HG02981 (cell line): Measurements from ENCODE around the gene MX1.
"Not testable (repeated sequence)": the region's sequence is repeated elsewhere in the genome, so short reads cannot be mapped to it uniquely, and the experiment has no call there.

Experiments
- ATAC-seq: cut with Tn5 transposase; IDR thresholded peaks from one replicate; pipeline ENCODE4 v1.9.1; 2021; ENCODE audit warnings: mild to moderate bottlenecking, moderate library complexity; ENCODE audit not compliant: unreplicated experiment

The MX1 gene

DNA sequence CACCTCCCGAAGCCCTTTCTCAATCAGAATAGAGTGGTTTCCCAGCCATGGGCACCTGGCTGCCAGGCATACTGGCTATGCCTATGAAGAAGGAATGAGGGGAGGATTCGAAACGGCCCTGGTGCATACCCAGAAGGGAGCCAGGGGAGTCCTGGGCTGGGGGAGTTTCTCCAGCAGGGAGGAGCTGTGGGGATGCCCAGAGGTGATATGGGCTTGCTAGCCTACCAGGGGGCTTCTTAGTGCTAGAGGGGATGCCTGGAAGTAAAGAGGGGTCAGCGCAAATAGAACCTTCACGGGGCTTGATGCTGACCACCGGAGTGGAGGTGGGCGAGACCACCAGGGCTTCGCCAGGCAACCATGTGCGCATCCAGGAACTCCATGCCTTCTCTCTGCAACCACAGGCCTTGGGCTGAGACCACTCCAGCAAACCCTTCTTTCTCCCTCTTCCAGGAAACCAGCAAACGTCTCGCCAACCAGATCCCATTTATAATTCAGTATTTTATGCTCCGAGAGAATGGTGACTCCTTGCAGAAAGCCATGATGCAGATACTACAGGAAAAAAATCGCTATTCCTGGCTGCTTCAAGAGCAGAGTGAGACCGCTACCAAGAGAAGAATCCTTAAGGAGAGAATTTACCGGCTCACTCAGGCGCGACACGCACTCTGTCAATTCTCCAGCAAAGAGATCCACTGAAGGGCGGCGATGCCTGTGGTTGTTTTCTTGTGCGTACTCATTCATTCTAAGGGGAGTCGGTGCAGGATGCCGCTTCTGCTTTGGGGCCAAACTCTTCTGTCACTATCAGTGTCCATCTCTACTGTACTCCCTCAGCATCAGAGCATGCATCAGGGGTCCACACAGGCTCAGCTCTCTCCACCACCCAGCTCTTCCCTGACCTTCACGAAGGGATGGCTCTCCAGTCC lies 18.2 kb upstream of the MX1 start:
- ATAC-seq = no peak

DNA sequence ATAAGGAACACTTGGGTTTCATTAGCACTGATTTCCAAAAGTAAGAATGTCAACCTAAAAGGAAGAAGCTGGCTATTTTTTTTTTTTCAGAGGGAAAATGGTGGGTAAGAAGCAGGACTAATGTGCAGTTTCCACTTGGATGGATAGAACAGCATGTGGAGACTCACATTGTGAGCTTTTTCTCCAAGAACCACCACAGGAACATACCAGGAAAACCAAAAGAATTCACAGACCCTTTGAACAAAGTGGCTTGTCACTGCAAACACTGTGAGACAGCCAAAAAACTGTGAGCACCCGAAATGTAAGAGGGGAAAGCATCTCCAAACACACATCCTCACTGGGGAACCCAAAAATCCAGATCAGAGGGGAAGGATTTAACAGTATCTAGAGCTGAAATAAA lies 15.7 kb upstream of the MX1 start:
- ATAC-seq = no peak

DNA sequence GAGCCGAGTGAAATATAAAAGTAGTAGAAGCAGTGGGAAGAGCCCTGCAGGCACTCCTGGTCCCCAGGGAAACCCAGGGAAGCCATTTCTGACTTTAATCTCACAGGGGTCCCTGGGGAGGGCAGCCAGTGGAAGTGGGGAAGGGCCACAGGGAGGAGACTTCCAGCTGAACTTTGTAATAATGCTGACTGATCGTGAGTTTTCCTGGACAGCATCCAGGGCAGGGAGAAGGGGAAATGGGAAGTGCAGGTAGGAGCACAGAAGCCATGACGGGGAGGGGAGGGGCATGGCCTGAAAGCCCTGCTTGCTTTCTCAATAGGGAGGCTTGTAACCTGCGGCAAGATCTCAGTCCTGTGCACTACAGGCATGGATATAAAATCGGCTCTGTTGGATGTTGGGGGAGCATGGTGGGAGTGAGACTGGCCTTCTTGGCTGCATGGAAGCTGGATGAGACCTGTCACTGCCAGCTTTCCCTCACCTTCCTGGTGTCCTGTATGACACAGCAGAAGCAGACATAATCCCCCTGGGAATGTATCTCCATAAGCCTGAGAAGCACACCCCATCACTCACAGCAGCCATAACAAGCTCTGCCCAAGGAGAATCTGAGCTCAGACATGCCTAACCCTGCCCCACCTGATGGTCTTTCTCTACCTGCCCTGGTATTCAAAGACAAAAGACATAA lies 15.1 kb upstream of the MX1 start:
- no peak for ATAC-seq

DNA sequence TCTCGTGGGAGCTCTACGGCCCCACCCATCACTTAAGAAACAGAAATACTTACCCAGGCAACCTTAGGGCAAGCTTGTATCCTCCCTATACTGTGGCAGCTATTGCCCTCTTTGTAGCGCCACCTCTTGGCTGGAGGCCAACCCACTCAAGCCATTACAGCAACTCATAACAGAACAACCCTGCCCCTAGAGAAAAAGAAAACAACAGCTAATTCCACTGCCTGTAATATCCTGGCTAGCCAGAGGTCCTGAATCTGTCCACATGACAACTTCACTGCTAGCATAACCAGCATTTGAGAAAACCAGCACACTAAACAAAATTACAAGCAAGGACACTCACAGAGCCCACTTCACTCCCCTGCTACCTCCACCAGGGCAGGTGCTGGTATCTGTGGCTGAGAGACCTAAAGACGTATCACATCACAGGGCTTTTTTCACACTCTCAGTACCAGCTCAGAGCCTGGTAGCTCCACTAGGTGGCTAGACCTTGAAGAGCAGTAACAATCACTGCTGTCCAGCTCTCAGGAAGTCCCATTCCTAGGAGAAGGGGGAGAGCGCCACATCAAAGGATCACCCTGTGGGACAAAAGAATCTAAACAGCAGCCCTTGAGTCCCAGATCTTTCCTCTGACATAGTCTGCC lies 14.5 kb upstream of the MX1 start:
- ATAC-seq = no peak

DNA sequence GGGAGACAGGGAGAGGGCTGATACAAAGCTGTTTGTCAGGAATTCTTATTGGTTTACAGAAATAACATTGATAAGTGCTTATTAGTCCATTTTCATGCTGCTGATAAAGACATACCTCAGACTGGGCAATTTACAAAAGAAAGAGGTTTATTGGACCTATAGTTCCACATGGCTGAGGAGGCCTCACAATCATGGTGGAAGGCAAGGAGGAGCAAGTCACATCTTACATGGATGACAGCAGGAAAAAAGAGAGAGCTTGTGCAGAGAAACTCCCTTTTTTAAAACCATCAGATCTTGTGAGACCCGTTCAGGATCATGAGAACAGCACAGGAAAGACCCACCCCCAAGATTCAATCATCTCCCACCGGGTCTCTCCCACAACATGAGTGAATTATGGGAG lies 8.5 kb upstream of the MX1 start:
- ATAC-seq = not testable (repeated sequence)

DNA sequence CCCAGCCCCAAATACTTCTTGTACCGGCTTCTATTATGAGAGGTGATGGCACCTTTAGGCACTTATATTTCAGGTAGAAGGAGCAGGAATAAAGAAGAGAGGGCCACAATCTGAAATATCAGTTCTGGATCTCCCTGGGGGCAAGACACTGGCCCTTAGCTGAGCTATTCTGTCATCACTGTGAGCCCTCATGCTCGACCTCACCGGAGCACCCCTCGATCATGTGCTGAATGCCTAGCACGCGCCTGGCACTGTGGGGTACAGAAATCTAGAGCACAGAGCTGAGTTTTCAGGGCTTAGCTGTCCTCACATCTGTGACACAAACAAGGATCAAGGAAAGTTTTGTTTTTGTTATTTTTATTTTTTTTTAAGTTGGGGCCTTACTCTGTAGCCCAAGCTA lies 7.6 kb upstream of the MX1 start:
- no peak for ATAC-seq

DNA sequence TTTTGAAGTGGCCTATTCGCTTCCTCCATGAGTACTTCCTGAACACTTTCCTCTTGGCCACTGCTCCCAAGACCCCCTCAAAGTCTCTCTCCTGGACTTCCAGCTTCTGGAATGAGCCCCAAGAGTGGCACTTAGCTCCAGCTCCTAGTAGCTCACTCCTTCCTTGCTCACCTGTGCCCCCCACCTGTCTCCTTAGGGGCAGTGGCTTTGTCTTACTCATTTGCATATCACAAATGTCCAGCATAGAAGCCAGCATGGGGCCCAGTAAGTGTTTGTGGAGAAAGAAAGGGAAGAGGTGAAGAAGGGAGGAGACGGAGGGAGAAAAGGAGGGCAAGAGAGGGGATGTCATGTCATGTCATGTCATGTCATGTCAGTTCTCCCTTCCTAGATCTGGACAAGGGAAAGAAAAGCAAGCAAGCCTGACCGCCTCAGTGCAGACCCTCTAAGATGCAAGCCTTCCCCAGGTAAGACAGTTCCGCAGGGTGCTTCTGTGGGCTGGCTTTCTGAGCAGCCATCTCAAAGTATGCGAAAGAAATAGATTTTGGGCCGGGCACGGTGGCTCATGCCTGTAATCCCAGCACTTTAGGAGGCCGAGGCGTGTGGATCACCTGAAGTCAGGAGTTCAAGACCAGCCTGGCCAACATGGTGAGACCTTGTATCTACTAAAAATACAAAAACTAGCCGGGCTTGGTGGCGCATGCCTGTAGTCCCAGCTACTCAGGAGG lies 6.9 kb upstream of the MX1 start:
- ATAC-seq = no peak

DNA sequence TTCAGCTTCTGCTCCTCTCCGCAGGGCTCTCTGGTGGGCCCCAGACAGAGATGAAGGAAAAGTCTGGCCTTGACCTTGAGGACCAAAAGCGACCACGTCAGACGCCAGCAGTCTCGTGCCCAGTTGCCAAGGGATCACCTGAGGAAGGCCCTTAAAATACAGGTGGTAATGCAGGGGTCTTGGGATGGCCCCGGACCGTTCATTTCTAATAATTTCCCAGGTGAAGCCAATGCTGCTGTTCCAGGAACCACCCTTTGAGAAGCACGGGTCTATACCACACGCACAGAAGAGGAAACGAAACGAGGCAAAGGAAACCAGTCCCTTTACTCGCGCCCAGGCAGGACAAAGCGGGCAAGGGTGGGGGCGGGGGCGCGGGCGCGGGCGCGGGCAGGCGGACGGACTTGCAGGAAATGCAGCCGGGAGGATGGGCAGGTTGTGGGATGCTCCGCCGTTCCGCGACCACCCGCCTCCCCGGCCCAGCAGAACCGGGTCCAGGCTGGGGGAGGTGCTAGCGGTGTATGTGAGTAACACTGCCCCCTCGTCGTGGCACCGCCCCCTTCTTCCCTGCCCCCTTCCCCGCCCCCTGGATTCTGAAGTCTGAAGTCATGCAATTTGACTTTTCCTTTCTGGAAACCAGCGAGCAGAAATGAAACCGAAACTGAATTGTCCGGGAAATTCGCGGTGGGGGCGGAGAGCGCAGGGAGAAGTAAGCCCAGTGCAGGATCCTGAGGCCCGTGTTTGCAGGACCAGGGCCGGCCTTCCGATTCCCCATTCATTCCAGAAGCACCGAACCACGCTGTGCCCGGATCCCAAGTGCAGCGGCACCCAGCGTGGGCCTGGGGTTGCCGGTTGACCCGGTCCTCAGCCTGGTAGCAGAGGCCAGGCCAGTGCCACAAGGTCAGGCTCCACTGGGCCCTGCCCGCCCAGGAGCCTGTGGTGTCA lies 5.8 kb upstream of the MX1 start:
- peak; percentile 92 for ATAC-seq

DNA sequence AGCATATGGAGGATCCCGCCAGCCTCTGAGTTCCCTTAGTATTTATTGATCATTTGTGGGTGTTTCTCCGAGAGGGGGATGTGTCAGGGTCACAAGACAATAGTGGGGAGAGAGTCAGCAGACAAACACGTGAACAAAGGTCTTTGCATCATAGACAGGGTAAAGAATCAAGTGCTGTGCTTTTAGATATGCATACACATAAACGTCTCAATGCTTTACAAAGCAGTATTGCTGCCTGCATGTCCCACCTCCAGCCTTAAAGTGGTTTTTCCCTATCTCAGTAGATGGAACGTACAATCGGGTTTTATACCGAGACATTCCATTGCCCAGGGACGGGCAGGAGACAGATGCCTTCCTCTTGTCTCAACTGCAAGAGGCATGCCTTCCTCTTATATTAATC lies 5.0 kb upstream of the MX1 start:
- ATAC-seq = not testable (repeated sequence)

DNA sequence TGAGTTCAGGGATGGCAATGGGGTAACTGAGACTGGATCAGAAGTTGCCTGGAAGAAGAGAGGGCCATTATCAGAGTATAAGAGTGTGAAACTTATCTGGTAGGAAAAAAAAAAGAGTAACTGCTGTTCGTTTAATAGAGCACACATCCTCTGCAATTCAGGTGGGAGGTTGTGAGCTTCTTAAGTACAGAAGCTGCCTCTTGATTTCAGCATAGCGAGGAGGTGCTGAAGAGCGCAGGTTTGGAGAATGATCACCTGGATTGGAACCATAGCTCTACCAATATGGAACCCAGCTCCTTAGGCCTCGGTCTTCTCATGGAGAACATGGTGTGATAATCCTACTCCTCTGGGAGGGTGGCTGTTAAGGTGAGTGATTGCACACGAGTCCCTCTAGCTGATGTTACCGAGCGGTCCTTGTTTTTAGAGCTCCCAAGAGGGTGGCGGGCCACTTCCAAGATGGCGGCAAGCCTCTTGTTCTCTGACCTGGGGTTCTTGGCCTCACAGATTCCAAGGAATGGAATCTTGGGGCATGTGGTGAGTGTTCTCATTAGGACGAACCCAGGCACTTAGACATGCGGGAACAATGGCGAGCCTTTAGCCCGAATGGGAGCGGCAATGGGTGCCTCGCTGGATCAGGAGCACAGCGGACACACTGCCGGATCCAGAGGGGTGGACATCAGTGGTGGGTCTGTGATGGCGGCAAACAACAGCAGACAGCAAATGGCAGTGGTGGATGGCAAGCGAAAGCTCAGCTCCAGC lies 3.3 kb upstream of the MX1 start:
- ATAC-seq = no peak

DNA sequence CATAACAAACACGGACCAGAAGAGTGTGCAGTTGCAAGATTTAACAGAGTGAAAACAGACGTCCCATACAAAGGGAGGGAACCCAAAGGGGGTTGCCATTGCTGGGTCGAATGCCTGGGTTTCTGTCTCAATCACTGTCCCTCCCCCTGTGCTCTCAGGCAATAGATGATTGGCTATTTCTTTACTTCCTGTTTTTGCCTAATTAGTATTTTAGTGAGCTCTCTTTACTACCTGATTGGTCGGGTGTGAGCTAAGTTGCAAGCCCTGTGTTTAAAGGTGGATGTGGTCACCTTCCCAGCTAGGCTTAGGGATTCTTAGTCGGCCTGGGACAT lies 2.8 kb upstream of the MX1 start:
- ATAC-seq = not testable (repeated sequence)

DNA sequence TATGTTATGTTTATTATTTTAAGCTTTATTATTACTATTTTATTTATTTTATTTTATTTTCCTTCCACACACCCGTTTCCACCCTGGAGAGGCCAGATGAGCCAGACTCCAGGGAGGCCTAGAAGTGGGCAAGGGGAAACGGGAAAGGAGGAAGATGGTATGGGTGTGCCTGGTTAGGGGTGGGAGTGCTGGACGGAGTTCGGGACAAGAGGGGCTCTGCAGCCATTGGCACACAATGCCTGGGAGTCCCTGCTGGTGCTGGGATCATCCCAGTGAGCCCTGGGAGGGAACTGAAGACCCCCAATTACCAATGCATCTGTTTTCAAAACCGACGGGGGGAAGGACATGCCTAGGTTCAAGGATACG lies 468 bp upstream of the MX1 start:
- peak; percentile 18 for ATAC-seq

DNA sequence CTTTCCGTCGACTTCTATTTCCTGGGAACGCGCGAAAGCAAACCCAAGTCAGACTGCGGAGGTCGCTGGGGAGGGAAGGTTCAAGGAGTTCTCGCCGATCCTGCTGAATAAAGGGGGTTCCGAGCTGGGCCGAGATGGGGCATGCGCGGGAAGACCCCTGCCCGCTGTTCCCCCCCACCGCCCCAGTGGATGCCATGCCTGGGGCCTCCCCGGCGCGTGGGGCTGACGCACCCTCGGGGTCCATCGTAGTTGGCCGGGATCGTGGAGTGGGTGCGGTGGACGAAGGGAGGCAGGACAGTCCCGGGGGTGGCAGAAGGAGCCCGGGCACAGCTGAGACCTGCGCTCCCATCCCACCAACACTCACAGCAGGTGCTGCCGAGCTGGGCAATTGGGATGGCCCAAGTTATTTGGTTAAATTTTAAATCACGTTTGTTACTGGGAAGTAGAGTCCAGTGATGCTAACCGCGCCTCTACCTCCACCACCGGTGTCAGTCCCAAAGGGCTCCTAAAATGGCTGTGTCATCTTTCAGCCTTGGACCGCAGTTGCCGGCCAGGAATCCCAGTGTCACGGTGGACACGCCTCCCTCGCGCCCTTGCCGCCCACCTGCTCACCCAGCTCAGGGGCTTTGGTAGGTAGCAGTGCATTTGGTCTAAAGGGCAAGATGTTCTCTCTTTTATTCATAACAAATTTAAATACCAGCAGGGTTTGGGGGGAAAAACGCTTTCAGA lies 801 bp downstream of the MX1 start:
- ATAC-seq = no peak

DNA sequence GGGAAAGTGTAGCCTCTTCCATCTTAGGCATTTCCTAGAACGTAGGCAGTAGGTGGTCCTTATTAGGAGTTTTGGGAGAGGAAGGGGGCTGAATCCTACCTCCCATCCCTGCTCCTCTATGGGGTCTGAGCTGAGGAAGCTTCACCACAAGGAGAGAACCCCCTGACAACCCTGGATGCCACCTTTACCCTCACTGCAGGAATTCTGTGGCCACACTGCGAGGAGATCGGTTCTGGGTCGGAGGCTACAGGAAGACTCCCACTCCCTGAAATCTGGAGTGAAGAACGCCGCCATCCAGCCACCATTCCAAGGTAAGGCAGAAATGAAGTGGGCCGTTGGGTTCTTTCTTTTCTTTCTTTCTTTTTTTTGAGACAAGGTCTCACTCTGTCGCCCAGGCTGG lies 1.5 kb downstream of the MX1 start:
- no peak for ATAC-seq

DNA sequence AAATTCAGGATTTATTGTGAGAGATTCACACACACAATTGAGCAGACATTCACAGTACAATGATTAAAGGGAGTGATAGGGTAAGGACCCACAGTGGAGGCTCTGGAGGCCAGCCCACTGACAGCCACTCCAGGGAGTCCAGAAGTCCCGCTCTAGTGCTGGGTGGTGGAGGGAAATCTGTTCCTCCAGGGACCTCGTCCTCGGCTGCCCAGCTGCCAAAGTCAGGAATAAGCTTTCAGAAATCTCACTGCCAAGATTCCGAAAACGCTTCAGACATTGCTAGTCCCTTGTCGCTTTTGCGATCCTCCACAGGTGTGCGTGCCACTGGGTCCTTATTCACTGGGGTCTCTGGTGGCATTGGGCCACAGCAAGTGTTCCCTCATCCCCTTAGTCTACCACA lies 2.3 kb downstream of the MX1 start:
- no peak for ATAC-seq

DNA sequence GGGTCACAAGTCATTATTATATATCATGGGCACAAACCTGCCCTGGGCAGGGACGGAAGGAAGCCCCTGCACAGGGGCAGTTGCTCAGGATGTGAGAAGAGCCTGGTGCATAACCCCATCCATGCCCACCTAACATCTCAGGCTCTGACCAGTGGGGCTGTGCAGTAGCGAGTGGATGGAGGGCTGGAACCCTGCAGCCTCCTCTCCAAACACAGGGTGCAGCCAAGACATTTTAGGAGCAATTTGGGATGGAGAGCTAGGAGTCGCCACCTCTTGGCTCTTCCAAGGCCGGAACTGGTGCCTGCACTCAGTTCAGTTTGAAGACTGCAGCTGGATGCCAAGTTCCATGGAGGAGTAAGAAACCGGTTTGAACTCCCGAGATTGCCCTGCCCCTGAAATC lies 2.8 kb downstream of the MX1 start:
- ATAC-seq = no peak

DNA sequence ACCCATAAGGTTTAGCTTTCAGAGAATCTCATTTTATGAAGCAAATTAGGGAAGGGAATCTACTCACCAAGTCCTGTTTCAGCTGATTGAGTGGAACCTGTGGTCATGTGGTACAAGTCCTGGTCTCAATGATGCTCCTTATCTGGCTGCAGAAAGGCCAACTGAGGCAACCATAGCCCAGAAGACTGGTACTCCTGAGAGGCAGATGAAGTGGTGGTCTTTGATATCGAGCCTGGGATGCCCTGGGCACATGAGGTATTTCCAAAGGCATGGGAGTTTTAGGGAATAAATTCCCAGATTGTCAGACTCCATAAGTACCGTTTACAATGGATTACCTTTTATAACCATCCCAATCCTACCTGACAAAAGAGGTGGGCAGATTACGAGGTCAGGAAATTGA lies 3.3 kb downstream of the MX1 start:
- no peak for ATAC-seq

DNA sequence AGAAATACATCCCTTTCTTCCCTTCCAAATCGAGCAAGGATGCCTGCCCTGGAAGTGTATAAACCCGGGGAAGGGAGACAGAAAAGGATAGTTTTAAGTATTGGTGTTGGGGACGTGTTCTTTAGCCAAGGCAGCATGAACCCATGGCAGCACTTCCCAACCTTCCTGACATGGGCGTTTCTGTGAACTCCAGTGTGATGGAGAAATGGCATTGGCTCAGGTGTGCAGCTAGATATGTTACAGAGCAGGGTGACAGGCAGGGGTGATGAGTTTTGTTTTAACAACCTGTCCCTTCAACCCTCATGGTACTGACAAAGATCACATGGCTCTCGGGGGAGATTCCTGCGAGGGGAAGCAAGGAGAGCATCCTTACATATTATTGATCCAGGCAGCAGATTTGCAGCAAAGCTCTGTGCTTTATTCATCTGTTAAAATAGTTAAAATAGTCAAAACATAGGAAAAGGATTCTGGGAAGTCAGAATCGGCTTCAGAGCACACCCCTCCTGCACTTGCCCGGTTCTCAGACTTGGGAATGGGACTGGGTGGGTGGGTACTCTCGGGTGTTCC lies 4.0 kb downstream of the MX1 start:
- no peak for ATAC-seq
